GM12878 (cell line): Measurements from ENCODE around the gene PRKG1.

ENCODE experiments used
- CTCF ChIP-seq, 3 experiments: IDR thresholded peaks in 2 of 3; conservative IDR thresholded peaks in 1 of 3; 2 replicates each; pipeline ENCODE4 v1.5.1; 2011; ENCODE audit warnings: low read depth in 3 of 3, low read length in 3 of 3, mild to moderate bottlenecking in 3 of 3, control low read depth in 2 of 3, moderate library complexity in 2 of 3, inconsistent platforms in 1 of 3, mixed read lengths in 1 of 3; ENCODE audit not compliant: control insufficient read depth in 2 of 3, insufficient read depth in 1 of 3; ENCODE audit errors: extremely low read depth in 1 of 3
- DPF2 ChIP-seq: fragments of 450-650 bp; IDR thresholded peaks from 2 replicates; pipeline ENCODE4 v1.6.1; 2017; ENCODE audit warnings: mild to moderate bottlenecking
- ETV6 ChIP-seq, 2 experiments: fragments of 450-650 bp in 1 of 2; IDR thresholded peaks in 1 of 2; conservative IDR thresholded peaks in 1 of 2; 2 replicates each; pipeline ENCODE4 v1.6.1; 2014; ENCODE audit warnings: antibody characterized with exemption in 1 of 2, borderline replicate concordance in 1 of 2, low read depth in 1 of 2, mild to moderate bottlenecking in 1 of 2, moderate library complexity in 1 of 2
- NFIC ChIP-seq: IDR thresholded peaks from 2 replicates; pipeline ENCODE4 v1.6.1; 2012; ENCODE audit warnings: low read depth, mild to moderate bottlenecking, inconsistent platforms, low read length, moderate library complexity
- YY1 ChIP-seq: IDR thresholded peaks from 2 replicates; pipeline ENCODE4 v1.6.1; 2011; ENCODE audit warnings: low read depth, mild to moderate bottlenecking, low read length

DNA sequence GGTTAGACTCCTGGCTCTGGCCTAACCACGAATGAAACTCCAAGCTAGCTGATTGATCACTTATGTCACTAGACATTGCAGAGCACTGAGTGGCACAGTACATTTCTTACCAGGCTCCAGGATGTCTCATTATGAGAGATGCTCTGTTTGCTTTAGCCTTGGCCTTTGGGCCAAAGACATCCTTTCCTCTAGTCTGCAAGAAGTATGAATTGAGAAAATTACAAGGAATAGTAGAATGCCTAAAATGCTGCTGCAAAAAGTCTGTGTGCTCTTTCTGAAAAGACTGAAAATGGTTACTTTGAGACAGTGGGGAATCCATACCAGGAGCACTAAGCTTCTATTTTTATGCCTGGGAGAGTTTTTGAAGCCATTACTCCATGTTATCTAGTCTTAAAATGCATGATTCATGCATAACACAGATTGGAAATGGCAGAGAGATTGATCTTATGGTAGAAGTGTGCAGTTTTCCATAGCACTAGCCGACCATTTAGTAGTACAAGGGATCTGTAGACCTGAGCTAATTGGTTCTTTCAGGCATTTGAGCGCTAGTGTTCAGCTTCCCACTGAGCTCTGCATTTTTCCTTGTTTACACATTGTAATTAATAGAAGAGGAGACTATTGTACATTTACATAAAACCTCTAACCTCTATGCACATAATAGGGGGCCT is 303.8 kb downstream of the PRKG1 start:
- TF ChIP-seq YY1 (no peak), NFIC (no peak), CTCF (IDR thresholded peaks at IDR 0.05 in 2 of 3, conservative IDR thresholded peaks at IDR 0.05 in 1 of 3; ENCODE audit: control insufficient read depth in 2 of 3, extremely low read depth in 1 of 3, insufficient read depth in 1 of 3, low read depth in 3 of 3, low read length in 3 of 3) (no peak), DPF2 (no peak), ETV6 (conservative IDR thresholded peaks at IDR 0.05 in 1 of 2, IDR thresholded peaks at IDR 0.05 in 1 of 2; ENCODE audit: borderline replicate concordance in 1 of 2, low read depth in 1 of 2) (no peak)
